HPDE6-E6E7 (cell line): ENCODE results near the gene DSCAM.

Source experiments
- DNase-seq: peaks from one replicate; pipeline ENCODE4 v3.0.0; 2011; ENCODE audit warnings: missing footprints; ENCODE audit errors: extremely low spot score

DSCAM gene

GRCh38 chr21:40002978-40003377 is 844.0 kb downstream of the DSCAM start:
- no peak for DNase-seq

- no peak for DNase-seq
Observed at GRCh38 chr21:39984286-39984991, 862.5 kb downstream of the DSCAM start.

GRCh38 chr21:39980241-39980820 is 866.6 kb downstream of the DSCAM start:
- no peak for DNase-seq

GRCh38 chr21:39979321-39979720 is 867.6 kb downstream of the DSCAM start:
- no peak for DNase-seq

- no peak for DNase-seq
Observed at GRCh38 chr21:39976800-39977199, 870.2 kb downstream of the DSCAM start.

- no peak for DNase-seq
Observed at GRCh38 chr21:39972976-39973770, 873.8 kb downstream of the DSCAM start.

- no peak for DNase-seq
Observed at GRCh38 chr21:39972471-39972870, 874.5 kb downstream of the DSCAM start.

- no peak for DNase-seq
Observed at GRCh38 chr21:39971956-39972355, 875.0 kb downstream of the DSCAM start.

GRCh38 chr21:39969691-39970364 is 877.1 kb downstream of the DSCAM start:
- no peak for DNase-seq

GRCh38 chr21:39968010-39968409 is 878.9 kb downstream of the DSCAM start:
- no peak for DNase-seq

- DNase-seq, result no peak
Observed at GRCh38 chr21:39966786-39967185, 880.2 kb downstream of the DSCAM start.

- no peak for DNase-seq
Observed at GRCh38 chr21:39965026-39965425, 881.9 kb downstream of the DSCAM start.

GRCh38 chr21:39961251-39961650 is 885.7 kb downstream of the DSCAM start:
- DNase-seq, result no peak
